K562 (cell line): ENCODE results near the gene ZZZ3.

ENCODE experiments used
- FIP1L1 ChIP-seq: fragments of 200-400 bp; formaldehyde crosslinking; IDR thresholded peaks from 2 replicates; pipeline ENCODE4 v1.6.1; 2018; ENCODE audit warnings: mild to moderate bottlenecking, low read depth, low read length; ENCODE audit not compliant: poor library complexity, severe bottlenecking
- FOXA1 ChIP-seq: fragments of 450-650 bp; IDR thresholded peaks from 2 replicates; pipeline ENCODE4 v1.6.1; 2016; ENCODE audit warnings: mild to moderate bottlenecking, borderline replicate concordance
- HNRNPL ChIP-seq: fragments of 200-400 bp; formaldehyde crosslinking; IDR thresholded peaks from 2 replicates; pipeline ENCODE4 v1.6.1; 2017; ENCODE audit warnings: low read depth, mild to moderate bottlenecking, low read length
- JUND ChIP-seq, 2 experiments: IDR thresholded peaks; 2 replicates in 1 of 2; 3 replicates in 1 of 2; pipeline ENCODE4 v1.6.1; 2011; ENCODE audit warnings: borderline replicate concordance in 2 of 2, low read depth in 2 of 2, low read length in 2 of 2, improper control_type of control experiment in 1 of 2, missing biosample characterization in 1 of 2, missing genetic modification characterization in 1 of 2, missing genetic modification reagents in 1 of 2
- POLR2A ChIP-seq: fragments of 450-650 bp; conservative IDR thresholded peaks from 2 replicates; pipeline ENCODE4 v1.6.1; 2016
- SIX5 ChIP-seq, 2 experiments: IDR thresholded peaks; 2 replicates each; pipeline ENCODE4 v1.6.1; 2011; ENCODE audit warnings: low read length in 2 of 2, borderline replicate concordance in 1 of 2, low read depth in 1 of 2, mild to moderate bottlenecking in 1 of 2, moderate library complexity in 1 of 2; ENCODE audit not compliant: insufficient read depth in 1 of 2
- SMARCE1 ChIP-seq: fragments of 450-650 bp; IDR thresholded peaks from 2 replicates; pipeline ENCODE4 v1.7.1; 2016; ENCODE audit warnings: mild to moderate bottlenecking
- SREBF2 ChIP-seq: sonication (generic); formaldehyde crosslinking; IDR thresholded peaks from 2 replicates; pipeline ENCODE4 v1.4.0; 2020; ENCODE audit warnings: mild to moderate bottlenecking, missing genetic modification reagents
- TBP ChIP-seq: optimal IDR thresholded peaks from 2 replicates; pipeline ENCODE3; 2011; ENCODE audit warnings: low read depth, low read length, improper control_type of control experiment
- ZEB2 ChIP-seq: fragments of 450-650 bp; IDR thresholded peaks from 2 replicates; pipeline ENCODE4 v1.6.1; 2016
- ZNF143 ChIP-seq: sonication (generic); formaldehyde crosslinking; IDR thresholded peaks from 2 replicates; pipeline ENCODE4 v1.9.0; 2022; ENCODE audit warnings: mild to moderate bottlenecking, missing genetic modification reagents
- ZNF717 ChIP-seq: fragments of 250-450 bp; sonication (Bioruptor Pico); IDR thresholded peaks from 2 replicates; pipeline ENCODE4 v1.5.0; 2021
- TF ChIP-seq, protein P1 (sequence below), 3 experiments: IDR thresholded peaks in 2 of 3; conservative IDR thresholded peaks in 1 of 3; 2 replicates each; pipeline ENCODE4 v1.5.1; 2011 to 2012; ENCODE audit warnings: low read length in 3 of 3, mild to moderate bottlenecking in 3 of 3, control low read depth in 2 of 3, improper control_type of control experiment in 1 of 3, inconsistent platforms in 1 of 3, low read depth in 1 of 3, mixed read lengths in 1 of 3, moderate library complexity in 1 of 3; ENCODE audit not compliant: insufficient read depth in 2 of 3

DNA sequence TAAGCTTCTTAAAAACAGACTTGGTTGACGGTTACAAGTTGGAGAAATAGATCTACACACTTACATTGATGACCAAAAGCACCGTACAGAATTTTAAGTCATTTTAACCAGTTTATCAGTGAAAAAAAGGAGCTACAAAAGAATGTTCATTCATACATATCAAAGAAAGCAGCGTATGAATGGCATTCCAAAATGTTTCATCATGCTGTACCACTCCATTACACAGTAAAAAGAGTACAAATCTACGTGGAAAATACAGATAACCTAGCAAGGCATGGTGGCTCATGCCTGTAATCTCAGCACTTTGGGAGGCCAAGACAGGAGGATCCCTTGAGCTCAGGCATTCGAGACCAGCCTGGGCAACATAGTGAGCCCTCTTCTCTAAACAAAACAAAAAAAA lies 40.3 kb downstream of the ZZZ3 start:
- TF ChIP-seq, protein P1, sequence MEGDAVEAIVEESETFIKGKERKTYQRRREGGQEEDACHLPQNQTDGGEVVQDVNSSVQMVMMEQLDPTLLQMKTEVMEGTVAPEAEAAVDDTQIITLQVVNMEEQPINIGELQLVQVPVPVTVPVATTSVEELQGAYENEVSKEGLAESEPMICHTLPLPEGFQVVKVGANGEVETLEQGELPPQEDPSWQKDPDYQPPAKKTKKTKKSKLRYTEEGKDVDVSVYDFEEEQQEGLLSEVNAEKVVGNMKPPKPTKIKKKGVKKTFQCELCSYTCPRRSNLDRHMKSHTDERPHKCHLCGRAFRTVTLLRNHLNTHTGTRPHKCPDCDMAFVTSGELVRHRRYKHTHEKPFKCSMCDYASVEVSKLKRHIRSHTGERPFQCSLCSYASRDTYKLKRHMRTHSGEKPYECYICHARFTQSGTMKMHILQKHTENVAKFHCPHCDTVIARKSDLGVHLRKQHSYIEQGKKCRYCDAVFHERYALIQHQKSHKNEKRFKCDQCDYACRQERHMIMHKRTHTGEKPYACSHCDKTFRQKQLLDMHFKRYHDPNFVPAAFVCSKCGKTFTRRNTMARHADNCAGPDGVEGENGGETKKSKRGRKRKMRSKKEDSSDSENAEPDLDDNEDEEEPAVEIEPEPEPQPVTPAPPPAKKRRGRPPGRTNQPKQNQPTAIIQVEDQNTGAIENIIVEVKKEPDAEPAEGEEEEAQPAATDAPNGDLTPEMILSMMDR (IDR thresholded peaks at IDR 0.05 in 2 of 3, conservative IDR thresholded peaks at IDR 0.05 in 1 of 3; ENCODE audit: insufficient read depth in 2 of 3, low read depth in 1 of 3, low read length in 3 of 3), result no peak
- no peak for TF ChIP-seq TBP
- no peak for TF ChIP-seq FOXA1
- TF ChIP-seq HNRNPL, result no peak
- no peak for TF ChIP-seq FIP1L1
- TF ChIP-seq JUND (IDR thresholded peaks at IDR 0.05; ENCODE audit: borderline replicate concordance, low read depth, low read length), result no peak
- no peak for TF ChIP-seq JUND (tag; IDR thresholded peaks at IDR 0.05; ENCODE audit: borderline replicate concordance, low read depth, low read length)
- no peak for TF ChIP-seq ZEB2
- no peak for TF ChIP-seq SIX5 (IDR thresholded peaks at IDR 0.05; ENCODE audit: borderline replicate concordance in 1 of 2, insufficient read depth in 1 of 2, low read depth in 1 of 2, low read length in 2 of 2)
- no peak for TF ChIP-seq SMARCE1
- no peak for TF ChIP-seq ZNF717
- no peak for TF ChIP-seq POLR2A
- TF ChIP-seq ZNF143, result no peak
- no peak for TF ChIP-seq SREBF2 (CRISPR knock-in tag)
